A673 (cell line): ENCODE results near the gene STK10. TPM values are rescaled to one million over a fixed set of nuclear protein-coding genes. Genes with fewer than 3 reads are reported as not detected.

Source experiments
- BruUV-seq: library from RNA; stranded (reverse); fragments of 400-500 nt; replicated peaks from 2 replicates; lab custom pipeline; 2021; lab: Mats Ljungman, UMichigan
- CTCF ChIA-PET: fragments of 300-600 bp; sonication (Branson Sonifier 250); formaldehyde crosslinking; loops from one replicate; lab custom pipeline; 2022; ENCODE audit warnings: antibody characterized with exemption; lab: Charles Lee
- POLR2A ChIA-PET: fragments of 300-600 bp; sonication (Branson Sonifier 250); formaldehyde crosslinking; loops from one replicate; lab custom pipeline; 2022; ENCODE audit warnings: antibody characterized with exemption; ENCODE audit not compliant: low non-redundant PET; lab: Charles Lee
- DNase-seq: peaks from one replicate; pipeline ENCODE4 v3.0.0-alpha.2; 2015; ENCODE audit warnings: low spot score
- H3K27ac ChIP-seq: fragments of 200-600 bp; sonication (generic); 2 replicates; pipeline ENCODE4 v1.5.1; 2016; ENCODE audit warnings: mixed run types, low read depth, mild to moderate bottlenecking, mixed read lengths, antibody characterized with exemption, low read length; ENCODE audit not compliant: poor library complexity, severe bottlenecking
- H3K27me3 ChIP-seq: fragments of 200-600 bp; sonication (generic); replicated peaks from 2 replicates; pipeline ENCODE4 v1.6.1; 2017; ENCODE audit warnings: mixed run types, low read depth, mild to moderate bottlenecking, mixed read lengths, antibody characterized with exemption, low read length; ENCODE audit not compliant: insufficient read depth, poor library complexity
- H3K36me3 ChIP-seq: fragments of 200-600 bp; sonication (generic); 2 replicates; pipeline ENCODE4 v1.6.1; 2016; ENCODE audit warnings: mixed run types, mild to moderate bottlenecking, mixed read lengths, antibody characterized with exemption, low read length; ENCODE audit not compliant: insufficient read depth, poor library complexity, severe bottlenecking
- H3K4me1 ChIP-seq: fragments of 200-600 bp; sonication (generic); 2 replicates; pipeline ENCODE4 v1.6.1; 2017; ENCODE audit warnings: mixed run types, mild to moderate bottlenecking, mixed read lengths, antibody characterized with exemption, low read length; ENCODE audit not compliant: insufficient read depth, poor library complexity, severe bottlenecking
- H3K4me3 ChIP-seq: fragments of 200-600 bp; sonication (generic); 2 replicates; pipeline ENCODE4 v1.5.1; 2016; ENCODE audit warnings: low read depth, mixed run types, mild to moderate bottlenecking, mixed read lengths, low read length; ENCODE audit not compliant: poor library complexity, severe bottlenecking
- H3K9me3 ChIP-seq: fragments of 200-600 bp; sonication (generic); 2 replicates; pipeline ENCODE4 v1.6.1; 2016; ENCODE audit warnings: mixed run types, low read depth, mild to moderate bottlenecking, mixed read lengths, antibody characterized with exemption, low read length; ENCODE audit not compliant: poor library complexity, severe bottlenecking
- CTCF ChIP-seq: fragments of 300-800, 200-600 bp; sonication (generic); conservative IDR thresholded peaks from 2 replicates; pipeline ENCODE4 v1.5.1; 2017; ENCODE audit warnings: low read depth, mild to moderate bottlenecking, antibody characterized with exemption, low read length, moderate library complexity, mixed read lengths
- EZH2 ChIP-seq: fragments of 200-600 bp; sonication (generic); IDR thresholded peaks from 2 replicates; pipeline ENCODE4 v1.6.1; 2017; ENCODE audit warnings: borderline replicate concordance, low read depth, mild to moderate bottlenecking, mixed read lengths, antibody characterized with exemption, low read length; ENCODE audit not compliant: poor library complexity, severe bottlenecking
- intact Hi-C: fragments of 100-400 bp; cut with micrococcal nuclease; formaldehyde crosslinking; loops from one replicate; pipeline ENCODE4 v1.10.0; 2022; ENCODE audit not compliant: unreplicated experiment
- total RNA-seq: library from RNA; stranded (reverse); gene quantifications from 2 replicates; pipeline ENCODE4 v1.2.3, GENCODE V29; 2021

Gene STK10
- total RNA-seq, 1 experiment from 2014 or later: 3.8 TPM

- H3K27me3 ChIP-seq: no peaks in the 10 kb centered on the region
- no TSS peak for BruUV-seq
- peaks cover 3% of the 10 kb centered on the region for H3K4me1 ChIP-seq
- no peaks in the 10 kb centered on the region for H3K36me3 ChIP-seq
- DNase-seq: no peak
- no peak overlapping the region for H3K4me3 ChIP-seq
- H3K9me3 ChIP-seq: no peaks in the 10 kb centered on the region
- intact Hi-C loops: loop anchor here (5.0 kb wide), 1 partner anchor 592 kb away; no protein-coding TSS in a partner anchor
- H3K27ac ChIP-seq: no peak overlapping the region
- CTCF ChIA-PET: no interaction called here
- TF ChIP-seq EZH2 (no peak), CTCF (no peak)
- POLR2A ChIA-PET: no interaction called here
These were observed 83.0 kb downstream of the STK10 start for GRCh38 chr5:172104801-172105701.

- DNase-seq: no peak
- no peak overlapping the region for H3K27ac ChIP-seq
- CTCF ChIA-PET: interaction anchor here (0.5 kb wide), 1 partner anchor 8 kb away, joined by 10 read pairs; no protein-coding TSS in a partner anchor
These were observed 84.0 kb downstream of the STK10 start for GRCh38 chr5:172104021-172104420.

More at GRCh38 chr5:172104021-172104420, 84.0 kb downstream of the STK10 start:
- TF ChIP-seq EZH2: no peak
- TF ChIP-seq CTCF: no peak
- H3K4me3 ChIP-seq: no peak overlapping the region
- H3K9me3 ChIP-seq: no peaks in the 10 kb centered on the region
- POLR2A ChIA-PET: no interaction called here
- intact Hi-C loops: no loop called here
- peaks cover 3% of the 10 kb centered on the region for H3K4me1 ChIP-seq
- BruUV-seq: no TSS peak
- H3K36me3 ChIP-seq: no peaks in the 10 kb centered on the region
- H3K27me3 ChIP-seq: no peaks in the 10 kb centered on the region
